Measurements from ENCODE around the gene NACC2.
"Not testable (repeated sequence)": the region's sequence is repeated elsewhere in the genome, so short reads cannot be mapped to it uniquely, and the experiment has no call there.

Gene NACC2

GRCh38 chr9:136081113-136081825 lies 13.8 kb downstream of the NACC2 start:
- DNase-seq (ENCODE audit: low read depth, low spot score) = no peak

GRCh38 chr9:136080716-136081112 lies 14.4 kb downstream of the NACC2 start:
- no peak for DNase-seq (ENCODE audit: low read depth, low spot score)

GRCh38 chr9:136079916-136080246 lies 15.2 kb downstream of the NACC2 start:
- DNase-seq (ENCODE audit: low read depth, low spot score) = no peak

GRCh38 chr9:136079211-136079915 lies 15.7 kb downstream of the NACC2 start:
- no peak for DNase-seq (ENCODE audit: low read depth, low spot score)

- DNase-seq (ENCODE audit: low read depth, low spot score) = no peak
These were observed 16.5 kb downstream of the NACC2 start for GRCh38 chr9:136078498-136079011.

- no peak for DNase-seq (ENCODE audit: low read depth, low spot score)
These were observed 17.1 kb downstream of the NACC2 start for GRCh38 chr9:136078024-136078423.

GRCh38 chr9:136077491-136077890 lies 17.6 kb downstream of the NACC2 start:
- no peak for DNase-seq (ENCODE audit: low read depth, low spot score)

- DNase-seq (ENCODE audit: low read depth, low spot score) = no peak
These were observed 19.0 kb downstream of the NACC2 start for GRCh38 chr9:136075881-136076678.

- DNase-seq (ENCODE audit: low read depth, low spot score) = no peak
These were observed 19.8 kb downstream of the NACC2 start for GRCh38 chr9:136075134-136075841.

GRCh38 chr9:136074706-136075105 lies 20.4 kb downstream of the NACC2 start:
- no peak for DNase-seq (ENCODE audit: low read depth, low spot score)

- no peak for DNase-seq (ENCODE audit: low read depth, low spot score)
These were observed 32.2 kb downstream of the NACC2 start for GRCh38 chr9:136062657-136063439.

- not testable (repeated sequence) for DNase-seq (ENCODE audit: low read depth, low spot score)
These were observed 33.2 kb downstream of the NACC2 start for GRCh38 chr9:136061916-136062315.

- DNase-seq (ENCODE audit: low read depth, low spot score) = no peak
These were observed 33.7 kb downstream of the NACC2 start for GRCh38 chr9:136061405-136061804.

GRCh38 chr9:136060671-136061371 lies 34.3 kb downstream of the NACC2 start:
- DNase-seq (ENCODE audit: low read depth, low spot score) = no peak

- no peak for DNase-seq (ENCODE audit: low read depth, low spot score)
These were observed 35.0 kb downstream of the NACC2 start for GRCh38 chr9:136059851-136060670.

GRCh38 chr9:136059321-136059791 lies 35.7 kb downstream of the NACC2 start:
- no peak for DNase-seq (ENCODE audit: low read depth, low spot score)

GRCh38 chr9:136058801-136059302 lies 36.2 kb downstream of the NACC2 start:
- no peak for DNase-seq (ENCODE audit: low read depth, low spot score)

- DNase-seq (ENCODE audit: low read depth, low spot score) = no peak
These were observed 37.0 kb downstream of the NACC2 start for GRCh38 chr9:136058084-136058483.

All from brain pericyte (primary cell).